Upper lobe of left lung (tissue), 6 donors: ENCODE data around the gene ANO3. TPM values are rescaled to one million over a fixed set of nuclear protein-coding genes. Genes with fewer than 3 reads are reported as not detected.

Experiments
- ATAC-seq, 2 donors: fragments of 200-7000 bp; cut with Tn5 transposase; one replicate each; pipeline ENCODE4 v1.9.1; 2022; ENCODE audit warnings: mild to moderate bottlenecking in 2 of 2, moderate library complexity in 2 of 2; ENCODE audit not compliant: low FRiP score in 2 of 2
- DNase-seq, 2 donors: peaks; one replicate each; pipeline ENCODE4 v3.0.0-alpha.2; 2019 to 2020
- H3K27ac ChIP-seq, 4 donors: fragments of 200-600 bp; sonication (generic); one replicate each; pipeline ENCODE4 v1.5.1; 2016 to 2019
- H3K27me3 ChIP-seq, 4 donors: fragments of 200-600 bp; sonication (generic); one replicate each; pipeline ENCODE4 v1.5.1; 2017 to 2019
- H3K36me3 ChIP-seq, 4 donors: fragments of 200-600 bp; sonication (generic); one replicate each; pipeline ENCODE4 v1.5.1; 2016 to 2019
- H3K4me1 ChIP-seq, 4 donors: fragments of 200-600 bp; sonication (generic); one replicate each; pipeline ENCODE4 v1.5.1; 2018 to 2019
- H3K4me3 ChIP-seq, 4 donors: fragments of 200-600 bp; sonication (generic); one replicate each; pipeline ENCODE4 v1.5.1; 2017 to 2019; ENCODE audit warnings: mild to moderate bottlenecking in 2 of 4, moderate library complexity in 1 of 4
- H3K9me3 ChIP-seq, 4 donors: fragments of 200-600 bp; sonication (generic); one replicate each; pipeline ENCODE4 v1.5.1; 2018 to 2019
- CTCF ChIP-seq, 6 experiments: fragments of 450-650 bp in 4 of 6; fragments of 200-600 bp in 2 of 6; sonication (generic) in 2 of 6; IDR thresholded peaks; one replicate each; pipeline ENCODE4 v1.5.1; 2016 to 2019; ENCODE audit warnings: antibody characterized with exemption in 6 of 6
- EP300 ChIP-seq, 4 donors: sonication (generic); formaldehyde crosslinking; IDR thresholded peaks; one replicate each; pipeline ENCODE4 v1.5.1; 2017; ENCODE audit warnings: antibody characterized with exemption in 4 of 4, control low read depth in 2 of 4
- POLR2A ChIP-seq, 4 donors: fragments of 450-650 bp; IDR thresholded peaks; one replicate each; pipeline ENCODE4 v1.5.1; 2016 to 2017; ENCODE audit warnings: antibody characterized with exemption in 4 of 4, mild to moderate bottlenecking in 2 of 4
- POLR2AphosphoS5 ChIP-seq, 2 donors: sonication (generic); formaldehyde crosslinking; IDR thresholded peaks; one replicate each; pipeline ENCODE4 v1.5.1; 2017; ENCODE audit warnings: antibody characterized with exemption in 2 of 2
- WGBS, 2 donors: methylation state at CpG; one replicate each; pipeline ENCODE4 v1.1.5; 2017 to 2018; 5-methylcytosine and 5-hydroxymethylcytosine counted together
- total RNA-seq, 6 donors: library from RNA; depleted of rRNA in 4 of 6; stranded (reverse); fragments of >200 nt in 4 of 6; gene quantifications; one replicate each; pipeline versions ENCODE4 v1.1.0 to v1.2.1, GENCODE V29; 2016 to 2021
- donor health status: DM: no; HTN: no; CAD: no; lungs with moderate emphysema.
- donor health status: DM: no; HTN: yes; CAD: no; lungs with severe emphysema.

The ANO3 gene
- total RNA-seq, 6 donors from 2014 or later, result 0.30 to 0.57 (median 0.33) TPM; not detected in 1

- 70 to 78% methylated on average over 3 of the region's 3 CpGs for WGBS, 2 donors
- no peaks in the 10 kb centered on the region for H3K27me3 ChIP-seq
- H3K4me1 ChIP-seq, result no peaks in the 10 kb centered on the region
- ATAC-seq, result no peak
- H3K27ac ChIP-seq, result no peak overlapping the region
- no peaks in the 10 kb centered on the region for H3K36me3 ChIP-seq
- H3K4me3 ChIP-seq, result no peak overlapping the region
- TF ChIP-seq POLR2AphosphoS5 (IDR thresholded peaks at IDR 0.05) (no peak), POLR2A (IDR thresholded peaks at IDR 0.05) (no peak)
- no peaks in the 10 kb centered on the region for H3K9me3 ChIP-seq
- no peak for DNase-seq
These were observed 364.4 kb downstream of the ANO3 start for GRCh38 chr11:26696330-26696729.

- DNase-seq, result no peak
- Histone ChIP-seq H3K36me3 (no peaks in the 10 kb centered on the region), H3K4me1 (no peaks in the 10 kb centered on the region), H3K9me3 (no peaks in the 10 kb centered on the region), H3K4me3 (no peak overlapping the region), H3K27me3 (no peaks in the 10 kb centered on the region), H3K27ac (no peak overlapping the region)
- WGBS, 2 donors, result 92 to 100% methylated on average over 2 of the region's 2 CpGs
- ATAC-seq, result no peak
- no peak for TF ChIP-seq POLR2A (IDR thresholded peaks at IDR 0.05)
- no peak for TF ChIP-seq EP300 (IDR thresholded peaks at IDR 0.05)
- TF ChIP-seq CTCF (IDR thresholded peaks at IDR 0.05), result no peak
- TF ChIP-seq POLR2AphosphoS5 (IDR thresholded peaks at IDR 0.05), result no peak
These were observed 366.3 kb downstream of the ANO3 start for GRCh38 chr11:26698224-26698623.

- Histone ChIP-seq H3K9me3 (no peaks in the 10 kb centered on the region), H3K36me3 (no peaks in the 10 kb centered on the region), H3K4me3 (no peak overlapping the region), H3K27me3 (no peaks in the 10 kb centered on the region), H3K27ac (no peak overlapping the region), H3K4me1 (peaks cover 0 to 3% (median 0%) of the 10 kb centered on the region in 4 donors)
- 58 to 68% methylated on average over 3 of the region's 3 CpGs for WGBS, 2 donors
- DNase-seq (no peak), ATAC-seq (no peak)
- TF ChIP-seq EP300 (IDR thresholded peaks at IDR 0.05) (no peak), CTCF (IDR thresholded peaks at IDR 0.05) (no peak), POLR2AphosphoS5 (IDR thresholded peaks at IDR 0.05) (no peak), POLR2A (IDR thresholded peaks at IDR 0.05) (no peak)
These were observed 368.8 kb downstream of the ANO3 start for GRCh38 chr11:26700574-26701235.

GRCh38 chr11:26702406-26702805, 370.5 kb downstream of the ANO3 start:
- H3K4me3 ChIP-seq, result no peak overlapping the region
- H3K36me3 ChIP-seq, result no peaks in the 10 kb centered on the region
- DNase-seq, result no peak
- no peak for ATAC-seq
- TF ChIP-seq CTCF (IDR thresholded peaks at IDR 0.05) (no peak), POLR2A (IDR thresholded peaks at IDR 0.05) (no peak), EP300 (IDR thresholded peaks at IDR 0.05) (no peak), POLR2AphosphoS5 (IDR thresholded peaks at IDR 0.05) (no peak)
- H3K27me3 ChIP-seq, result no peaks in the 10 kb centered on the region
- peaks cover 0 to 3% (median 0%) of the 10 kb centered on the region in 4 donors for H3K4me1 ChIP-seq
- H3K9me3 ChIP-seq, result no peaks in the 10 kb centered on the region
- no peak overlapping the region for H3K27ac ChIP-seq

GRCh38 chr11:26703411-26704191, 371.7 kb downstream of the ANO3 start:
- no peaks in the 10 kb centered on the region for H3K36me3 ChIP-seq
- no peak overlapping the region for H3K4me3 ChIP-seq
- peaks cover 0 to 3% (median 0%) of the 10 kb centered on the region in 4 donors for H3K4me1 ChIP-seq
- WGBS, 2 donors, result 56 to 80% methylated on average over 5 of the region's 5 CpGs
- no peak overlapping the region for H3K27ac ChIP-seq
- ATAC-seq (no peak), DNase-seq (no peak)
- no peaks in the 10 kb centered on the region for H3K9me3 ChIP-seq
- H3K27me3 ChIP-seq, result no peaks in the 10 kb centered on the region
- no peak for TF ChIP-seq POLR2A (IDR thresholded peaks at IDR 0.05)
- no peak for TF ChIP-seq POLR2AphosphoS5 (IDR thresholded peaks at IDR 0.05)
- TF ChIP-seq CTCF (IDR thresholded peaks at IDR 0.05), result no peak
- no peak for TF ChIP-seq EP300 (IDR thresholded peaks at IDR 0.05)
